ENCODE measurements around the gene PPARG. TPM values are rescaled to one million over a fixed set of nuclear protein-coding genes. Genes with fewer than 3 reads are reported as not detected.

PPARG gene
- total RNA-seq, 1 experiment from 2014 or later = 71.6 TPM

- no peak overlapping the region for H3K4me3 ChIP-seq (replicated peaks in 1 of 2; ENCODE audit: low read depth in 1 of 2, low read length in 2 of 2)
- ATAC-seq (no peak), DNase-seq (ENCODE audit: low read depth, low spot score) (no peak)
- POLR2A ChIA-PET = no interaction called here
- no TSS peak for BruUV-seq (replicated peaks)
- no peak overlapping the region for H2AFZ ChIP-seq (ENCODE audit: low read depth, low read length, poor library complexity, severe bottlenecking)
- intact Hi-C loops (cut with micrococcal nuclease) = no loop called here
- RAD21 ChIA-PET (ENCODE audit: low non-redundant PET in 1 of 2, low total read pairs in 2 of 2, uncharacterized antibody in 2 of 2, unreplicated experiment in 2 of 2) = no interaction called here
- no peaks in the 10 kb centered on the region for H3K9me3 ChIP-seq (ENCODE audit: control insufficient read depth in 1 of 2, insufficient read depth in 1 of 2, low read depth in 1 of 2, low read length in 2 of 2)
- peaks cover 0 to 5% of the 10 kb centered on the region in 2 experiments; a peak in 2 of 4 replicates for H3K4me1 ChIP-seq (ENCODE audit: control insufficient read depth in 1 of 2, insufficient read depth in 2 of 2, low read length in 2 of 2)
- no peak overlapping the region for H3K9ac ChIP-seq (ENCODE audit: low read length)
- H3K27ac ChIP-seq (ENCODE audit: low read depth, low read length) = no peak overlapping the region
- TF ChIP-seq EGR1 (IDR thresholded peaks at IDR 0.05; ENCODE audit: low read depth) (no peak), TCF7L2 (IDR thresholded peaks at IDR 0.05; ENCODE audit: borderline replicate concordance, extremely low read depth, insufficient read depth, insufficient read length) (no peak), FOSL1 (IDR thresholded peaks at IDR 0.05; ENCODE audit: low read depth) (no peak), YY1 (IDR thresholded peaks at IDR 0.05; ENCODE audit: extremely low read depth, insufficient replicate concordance, low read depth, low read length) (no peak), SIN3A (IDR thresholded peaks at IDR 0.05; ENCODE audit: low read depth) (no peak), POLR2A (IDR thresholded peaks at IDR 0.05; ENCODE audit: borderline replicate concordance, extremely low read depth, insufficient read depth, insufficient read length) (no peak), SRF (IDR thresholded peaks at IDR 0.05; ENCODE audit: low read depth) (no peak), RAD21 (IDR thresholded peaks at IDR 0.05; ENCODE audit: low read depth) (no peak), CTCF (IDR thresholded peaks at IDR 0.05 in 2 of 3, conservative IDR thresholded peaks at IDR 0.05 in 1 of 3; ENCODE audit: borderline replicate concordance in 1 of 3, insufficient read depth in 1 of 3, low read depth in 2 of 3, low read length in 2 of 3) (no peak), EZH2phosphoT487 (IDR thresholded peaks at IDR 0.05; ENCODE audit: borderline replicate concordance) (no peak), ZFX (IDR thresholded peaks at IDR 0.05) (no peak), EZH2 (IDR thresholded peaks at IDR 0.05) (no peak), ZBTB33 (IDR thresholded peaks at IDR 0.05; ENCODE audit: extremely low read depth, insufficient replicate concordance, low read length) (no peak)
- CTCF ChIA-PET = interaction anchor here (0.8 to 1.4 kb wide), 2 partner anchors 9 to 10 kb away, joined by 3 to 4 read pairs; no protein-coding TSS in a partner anchor
- no peaks in the 10 kb centered on the region for H3K9me2 ChIP-seq (ENCODE audit: insufficient read depth)
- no peaks in the 10 kb centered on the region; the same call in 1 of the 2 replicates for H3K79me2 ChIP-seq (ENCODE audit: insufficient read depth, low read length)
- no peaks in the 10 kb centered on the region for H3K36me3 ChIP-seq (ENCODE audit: control insufficient read depth in 1 of 2, insufficient read depth in 2 of 2, low read length in 2 of 2)
- no peaks in the 10 kb centered on the region for H4K20me1 ChIP-seq (ENCODE audit: insufficient read depth)
- no peaks in the 10 kb centered on the region for H3K27me3 ChIP-seq (ENCODE audit: insufficient read depth, low read length)
- no peak overlapping the region for H3K4me2 ChIP-seq (ENCODE audit: low read length)
These were observed 34.4 kb downstream of the PPARG start for GRCh38 chr3:12323237-12323636.
